Mesendoderm (in vitro differentiated cells): ENCODE results near the gene NAPSA.

Experiments used
- DNase-seq: peaks from one replicate; pipeline ENCODE4 v3.0.0; 2013
- H2AK5ac ChIP-seq: 2 replicates; pipeline ENCODE4 v1.6.1; 2013; ENCODE audit warnings: low read length, inconsistent platforms
- H2BK120ac ChIP-seq: 2 replicates; pipeline ENCODE4 v1.6.1; 2013; ENCODE audit warnings: low read depth, mild to moderate bottlenecking, low read length, moderate library complexity, mixed read lengths
- H2BK15ac ChIP-seq: replicated peaks from 2 replicates; pipeline ENCODE4 v1.6.1; 2013; ENCODE audit warnings: low read depth, mild to moderate bottlenecking, moderate library complexity
- H2BK5ac ChIP-seq: 2 replicates; pipeline ENCODE4 v1.6.1; 2013; ENCODE audit warnings: low read length, inconsistent platforms
- H3K18ac ChIP-seq: 2 replicates; pipeline ENCODE4 v1.6.1; 2013; ENCODE audit warnings: mild to moderate bottlenecking, low read length, mixed read lengths
- H3K23ac ChIP-seq: one replicate; pipeline ENCODE4 v1.6.1; 2013; ENCODE audit warnings: low read length
- H3K27ac ChIP-seq: 2 replicates; pipeline ENCODE4 v1.5.1; 2013; ENCODE audit warnings: low read depth, mild to moderate bottlenecking, inconsistent platforms, low read length, moderate library complexity
- H3K27me3 ChIP-seq: 2 replicates; pipeline ENCODE4 v1.6.1; 2013; ENCODE audit warnings: low read length, control low read depth, mild to moderate bottlenecking, inconsistent platforms; ENCODE audit not compliant: insufficient read depth, poor library complexity
- H3K36me3 ChIP-seq: 2 replicates; pipeline ENCODE4 v1.6.1; 2013; ENCODE audit warnings: low read length, inconsistent platforms; ENCODE audit not compliant: control insufficient read depth, insufficient read depth
- H3K4ac ChIP-seq: one replicate; pipeline ENCODE4 v1.6.1; 2013; ENCODE audit warnings: low read depth, mild to moderate bottlenecking, low read length, moderate library complexity
- H3K4me1 ChIP-seq: 2 replicates; pipeline ENCODE4 v1.6.1; 2013; ENCODE audit warnings: low read depth, low read length, inconsistent platforms; ENCODE audit not compliant: control insufficient read depth
- H3K4me2 ChIP-seq: 2 replicates; pipeline ENCODE4 v1.6.1; 2013; ENCODE audit warnings: low read length
- H3K4me3 ChIP-seq: 2 replicates; pipeline ENCODE4 v1.5.1; 2013; ENCODE audit warnings: mild to moderate bottlenecking, low read length
- H3K56ac ChIP-seq: one replicate; pipeline ENCODE4 v1.6.1; 2013; ENCODE audit warnings: low read length
- H3K79me1 ChIP-seq: 2 replicates; pipeline ENCODE4 v1.6.1; 2013; ENCODE audit warnings: low read length, inconsistent platforms
- H3K79me2 ChIP-seq: 2 replicates; pipeline ENCODE4 v1.6.1; 2013; ENCODE audit warnings: mild to moderate bottlenecking, low read length; ENCODE audit not compliant: control insufficient read depth, insufficient read depth
- H3K9ac ChIP-seq: 2 replicates; pipeline ENCODE4 v1.6.1; 2013; ENCODE audit warnings: low read length, inconsistent platforms
- H4K5ac ChIP-seq: one replicate; pipeline ENCODE4 v1.6.1; 2013; ENCODE audit warnings: low read length
- H4K8ac ChIP-seq: one replicate; pipeline ENCODE4 v1.6.1; 2013; ENCODE audit warnings: low read depth, mild to moderate bottlenecking, control low read depth, low read length, moderate library complexity
- WGBS: extraction: QIAGEN DNeasy Blood & Tissue Kit; methylation state at CpG from one replicate; pipeline ENCODE4 v1.1.7; 2013; ENCODE audit warnings: low lambda C conversion rate, missing lambda C conversion rate; ENCODE audit not compliant: insufficient coverage; ENCODE audit errors: extremely low coverage; 5-methylcytosine and 5-hydroxymethylcytosine counted together

The NAPSA gene

DNA sequence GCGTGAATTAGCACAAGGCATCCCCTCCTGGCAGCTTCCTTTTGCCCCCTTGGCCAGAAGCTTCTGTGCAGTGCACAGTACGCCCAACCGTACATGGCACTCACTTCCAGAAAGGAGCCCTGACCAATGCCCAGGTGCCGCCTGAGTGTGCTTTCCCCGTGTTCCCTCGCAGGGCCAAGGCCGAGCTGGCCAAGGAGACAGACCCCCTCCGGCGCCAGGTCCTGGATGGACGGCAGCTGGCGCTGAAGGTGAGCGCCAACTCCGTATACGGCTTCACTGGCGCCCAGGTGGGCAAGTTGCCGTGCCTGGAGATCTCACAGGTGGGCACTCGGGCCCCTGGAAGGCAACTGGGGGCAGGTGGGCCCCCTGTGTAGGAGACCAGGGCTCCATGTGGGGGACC, 43.9 kb upstream of the NAPSA start:
- H3K27me3 ChIP-seq: no peaks in the 10 kb centered on the region
- no peaks in the 10 kb centered on the region for H3K4me1 ChIP-seq
- H3K36me3 ChIP-seq: peaks cover 10% of the 10 kb centered on the region
- no peak overlapping the region for H2BK15ac ChIP-seq
- DNase-seq: no peak
- H2BK5ac ChIP-seq: no peak overlapping the region
- no peaks in the 10 kb centered on the region for H3K79me2 ChIP-seq
- H4K8ac ChIP-seq: no peak overlapping the region
- no peak overlapping the region for H2AK5ac ChIP-seq
- no peak overlapping the region for H3K4ac ChIP-seq
- no peak overlapping the region for H3K56ac ChIP-seq
- H3K79me1 ChIP-seq: no peaks in the 10 kb centered on the region
- no peak overlapping the region for H3K4me2 ChIP-seq
- no peak overlapping the region for H3K27ac ChIP-seq
- H3K18ac ChIP-seq: no peak overlapping the region
- WGBS: no CpG with 5 or more reads among the region's 17 CpGs
- H3K23ac ChIP-seq: no peak overlapping the region
- no peak overlapping the region for H3K4me3 ChIP-seq
- H3K9ac ChIP-seq: no peak overlapping the region
- H4K5ac ChIP-seq: no peak overlapping the region
- no peak overlapping the region for H2BK120ac ChIP-seq

DNA sequence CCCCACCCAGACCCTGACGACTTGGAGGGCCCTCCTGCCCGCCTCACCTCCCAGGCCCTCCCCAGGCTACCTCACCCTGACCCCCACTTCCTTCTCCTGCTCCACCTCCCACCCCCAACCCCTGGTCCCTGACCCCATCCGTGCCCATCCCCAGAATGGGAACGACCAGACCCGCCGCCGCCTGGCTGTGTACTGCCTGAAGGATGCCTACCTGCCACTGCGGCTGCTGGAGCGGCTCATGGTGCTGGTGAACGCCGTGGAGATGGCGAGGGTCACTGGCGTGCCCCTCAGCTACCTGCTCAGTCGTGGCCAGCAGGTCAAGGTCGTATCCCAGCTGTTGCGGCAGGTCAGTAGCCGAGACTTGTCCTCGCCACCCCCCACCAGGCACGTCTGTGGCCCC, 41.4 kb upstream of the NAPSA start:
- Histone ChIP-seq H2AK5ac (no peak overlapping the region), H4K5ac (no peak overlapping the region), H2BK15ac (no peak overlapping the region), H3K4me2 (no peak overlapping the region), H2BK5ac (no peak overlapping the region), H3K27me3 (no peaks in the 10 kb centered on the region), H3K27ac (no peak overlapping the region), H3K9ac (no peak overlapping the region), H3K79me2 (no peaks in the 10 kb centered on the region), H3K23ac (no peak overlapping the region), H3K36me3 (peaks cover 12% of the 10 kb centered on the region), H3K56ac (no peak overlapping the region), H3K4me3 (no peak overlapping the region), H3K4ac (no peak overlapping the region), H3K18ac (no peak overlapping the region), H4K8ac (no peak overlapping the region), H3K4me1 (no peaks in the 10 kb centered on the region), H3K79me1 (no peaks in the 10 kb centered on the region), H2BK120ac (no peak overlapping the region)
- no CpG with 5 or more reads among the region's 19 CpGs for WGBS
- no peak for DNase-seq

DNA sequence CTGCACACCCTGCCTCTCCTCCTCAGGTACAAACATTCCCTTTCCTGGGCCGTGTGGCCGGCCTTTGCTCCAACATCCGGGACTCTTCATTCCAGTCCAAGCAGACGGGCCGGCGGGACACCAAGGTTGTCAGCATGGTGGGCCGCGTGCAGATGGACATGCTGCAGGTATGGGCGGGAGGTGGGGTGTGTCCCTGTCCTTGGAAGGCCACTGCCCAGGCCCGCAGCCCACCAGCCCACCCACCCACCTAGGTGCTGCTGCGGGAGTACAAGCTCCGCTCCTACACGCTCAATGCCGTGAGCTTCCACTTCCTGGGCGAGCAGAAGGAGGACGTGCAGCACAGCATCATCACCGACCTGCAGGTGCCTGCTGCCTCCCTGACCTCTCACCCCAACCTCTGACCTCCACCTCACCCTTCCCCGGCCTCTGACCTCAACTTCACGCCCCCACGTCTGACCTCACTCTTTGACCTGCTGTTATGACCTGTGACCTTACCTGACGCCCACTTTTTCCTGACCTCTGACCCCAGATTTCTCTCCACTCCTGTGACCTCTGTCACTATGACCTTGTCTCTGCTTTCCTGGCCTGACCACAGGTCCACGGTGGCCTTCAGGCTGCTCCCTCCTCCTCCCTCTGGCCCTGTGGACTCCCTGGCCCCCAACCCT, 40.8 kb upstream of the NAPSA start:
- Histone ChIP-seq H3K23ac (no peak overlapping the region), H4K8ac (no peak overlapping the region), H3K4me2 (no peak overlapping the region), H3K9ac (no peak overlapping the region), H3K4ac (no peak overlapping the region), H3K4me1 (no peaks in the 10 kb centered on the region), H2AK5ac (no peak overlapping the region), H3K18ac (no peak overlapping the region), H2BK5ac (no peak overlapping the region), H3K4me3 (no peak overlapping the region), H4K5ac (no peak overlapping the region), H2BK15ac (no peak overlapping the region), H3K36me3 (peaks cover 12% of the 10 kb centered on the region), H3K27ac (no peak overlapping the region), H3K27me3 (no peaks in the 10 kb centered on the region), H3K79me1 (no peaks in the 10 kb centered on the region), H3K56ac (no peak overlapping the region), H3K79me2 (no peaks in the 10 kb centered on the region), H2BK120ac (no peak overlapping the region)
- WGBS: no CpG with 5 or more reads among the region's 22 CpGs
- DNase-seq: no peak

DNA sequence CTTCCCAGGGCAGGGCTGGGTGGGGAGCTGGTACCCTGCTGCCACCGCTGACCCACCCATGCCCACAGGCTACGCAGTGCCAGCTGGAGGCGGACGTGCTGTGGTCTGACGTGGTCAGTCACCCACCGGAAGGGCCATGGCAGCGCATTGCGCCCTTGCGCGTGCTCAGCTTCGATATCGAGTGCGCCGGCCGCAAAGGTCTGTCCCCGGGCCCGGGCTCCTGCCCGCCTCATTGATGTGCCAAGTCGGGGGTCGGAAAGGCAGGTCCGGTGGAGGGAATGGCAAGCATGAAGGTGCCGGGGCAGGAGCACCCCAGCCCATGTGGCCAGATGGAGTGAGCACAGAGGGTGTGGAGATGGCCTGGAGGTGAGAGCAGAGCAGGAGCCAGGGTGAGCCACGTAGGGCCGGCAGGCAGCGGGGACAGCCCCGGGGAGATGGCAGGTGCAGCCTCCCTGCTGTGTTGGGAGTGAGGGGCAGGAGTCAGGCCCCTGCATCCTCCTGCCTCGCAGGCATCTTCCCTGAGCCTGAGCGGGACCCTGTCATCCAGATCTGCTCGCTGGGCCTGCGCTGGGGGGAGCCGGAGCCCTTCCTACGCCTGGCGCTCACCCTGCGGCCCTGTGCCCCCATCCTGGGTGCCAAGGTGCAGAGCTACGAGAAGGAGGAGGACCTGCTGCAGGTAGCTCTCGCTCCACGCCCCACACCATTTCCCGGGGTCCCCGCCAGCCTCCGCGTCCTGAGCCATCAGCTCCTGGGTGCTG, 37.3 kb upstream of the NAPSA start:
- no peak overlapping the region for H2BK5ac ChIP-seq
- no CpG with 5 or more reads among the region's 41 CpGs for WGBS
- no peak for DNase-seq
- H4K5ac ChIP-seq: no peak overlapping the region
- no peak overlapping the region for H3K23ac ChIP-seq
- no peak overlapping the region for H3K18ac ChIP-seq
- no peak overlapping the region for H4K8ac ChIP-seq
- no peak overlapping the region for H2AK5ac ChIP-seq
- no peak overlapping the region for H3K56ac ChIP-seq
- H3K36me3 ChIP-seq: peaks cover 8% of the 10 kb centered on the region
- H3K4me1 ChIP-seq: no peaks in the 10 kb centered on the region
- no peaks in the 10 kb centered on the region for H3K27me3 ChIP-seq
- no peak overlapping the region for H2BK15ac ChIP-seq
- H3K27ac ChIP-seq: no peak overlapping the region
- H3K4me2 ChIP-seq: no peak overlapping the region
- H3K4me3 ChIP-seq: no peak overlapping the region
- no peaks in the 10 kb centered on the region for H3K79me1 ChIP-seq
- H3K79me2 ChIP-seq: no peaks in the 10 kb centered on the region
- no peak overlapping the region for H2BK120ac ChIP-seq
- no peak overlapping the region for H3K4ac ChIP-seq
- no peak overlapping the region for H3K9ac ChIP-seq

DNA sequence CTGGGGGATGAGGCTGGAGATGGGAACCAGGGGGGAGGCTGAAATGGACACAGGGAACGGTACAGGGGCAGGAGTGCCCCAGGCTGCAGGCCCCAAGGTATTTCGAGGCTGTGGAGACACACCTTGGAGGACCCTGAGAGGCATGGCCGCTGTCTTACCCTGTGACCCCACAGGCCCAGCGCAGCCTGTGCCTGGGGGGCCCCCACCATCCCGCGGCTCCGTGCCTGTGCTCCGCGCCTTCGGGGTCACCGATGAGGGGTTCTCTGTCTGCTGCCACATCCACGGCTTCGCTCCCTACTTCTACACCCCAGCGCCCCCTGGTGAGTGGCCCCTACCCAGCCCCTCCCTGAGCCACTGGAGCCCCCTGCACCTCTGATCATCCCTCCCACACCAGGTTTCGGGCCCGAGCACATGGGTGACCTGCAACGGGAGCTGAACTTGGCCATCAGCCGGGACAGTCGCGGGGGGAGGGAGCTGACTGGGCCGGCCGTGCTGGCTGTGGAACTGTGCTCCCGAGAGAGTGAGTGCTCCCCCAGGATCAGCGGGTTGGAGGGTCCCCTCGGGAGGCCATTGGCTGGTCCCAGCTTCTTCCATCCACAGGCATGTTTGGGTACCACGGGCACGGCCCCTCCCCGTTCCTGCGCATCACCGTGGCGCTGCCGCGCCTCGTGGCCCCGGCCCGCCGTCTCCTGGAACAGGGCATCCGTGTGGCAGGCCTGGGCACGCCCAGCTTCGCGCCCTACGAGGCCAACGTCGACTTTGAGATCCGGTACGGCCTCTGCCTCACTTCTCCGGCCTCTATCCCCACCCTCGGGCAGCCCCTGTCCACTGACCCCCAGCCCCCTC, 36.4 kb upstream of the NAPSA start:
- H3K56ac ChIP-seq: no peak overlapping the region
- H3K4ac ChIP-seq: no peak overlapping the region
- no peaks in the 10 kb centered on the region for H3K4me1 ChIP-seq
- H3K79me1 ChIP-seq: no peaks in the 10 kb centered on the region
- no peak overlapping the region for H3K27ac ChIP-seq
- no peak overlapping the region for H3K23ac ChIP-seq
- no peak overlapping the region for H4K5ac ChIP-seq
- no peak overlapping the region for H3K9ac ChIP-seq
- no peak overlapping the region for H4K8ac ChIP-seq
- H2BK15ac ChIP-seq: no peak overlapping the region
- no peak overlapping the region for H3K18ac ChIP-seq
- no peak overlapping the region for H3K4me3 ChIP-seq
- H3K27me3 ChIP-seq: no peaks in the 10 kb centered on the region
- H2BK5ac ChIP-seq: no peak overlapping the region
- no peak overlapping the region for H3K4me2 ChIP-seq
- no peak overlapping the region for H2AK5ac ChIP-seq
- WGBS: no CpG with 5 or more reads among the region's 48 CpGs
- H3K79me2 ChIP-seq: no peaks in the 10 kb centered on the region
- peaks cover 5% of the 10 kb centered on the region for H3K36me3 ChIP-seq
- no peak overlapping the region for H2BK120ac ChIP-seq
- no peak for DNase-seq
